OCI-LY1 (cell line): ENCODE data around the gene CD2BP2.

Experiments used
- H2AFZ ChIP-seq: fragments of 200-600 bp; sonication (generic), shearing (Covaris generic); 2 replicates; pipeline ENCODE4 v1.6.0; 2014; ENCODE audit warnings: antibody characterized with exemption, mild to moderate bottlenecking, low read length
- H3F3A ChIP-seq: fragments of 200-600 bp; sonication (generic), shearing (Covaris generic); 2 replicates; pipeline ENCODE4 v1.6.0; 2014; ENCODE audit warnings: mild to moderate bottlenecking, antibody characterized with exemption, low read length, moderate library complexity; ENCODE audit not compliant: insufficient read depth
- H3K27ac ChIP-seq: fragments of 200-600 bp; sonication (generic); 2 replicates; pipeline ENCODE4 v1.5.1; 2014; ENCODE audit warnings: low read length, mixed run types, mild to moderate bottlenecking, low read depth; ENCODE audit not compliant: poor library complexity, severe bottlenecking
- H3K27me3 ChIP-seq: fragments of 200-600 bp; sonication (generic); 2 replicates; pipeline ENCODE4 v1.6.0; 2014; ENCODE audit warnings: antibody characterized with exemption, mild to moderate bottlenecking, low read length, moderate library complexity; ENCODE audit not compliant: insufficient read depth
- H3K36me3 ChIP-seq: fragments of 200-600 bp; sonication (generic); 2 replicates; pipeline ENCODE4 v1.6.1; 2014; ENCODE audit warnings: mild to moderate bottlenecking, antibody characterized with exemption, low read length, moderate library complexity, mixed read lengths; ENCODE audit not compliant: insufficient read depth
- H3K4me1 ChIP-seq: fragments of 200-600 bp; sonication (generic); 2 replicates; pipeline ENCODE4 v1.5.1; 2014; ENCODE audit warnings: mild to moderate bottlenecking, low read length, moderate library complexity; ENCODE audit not compliant: insufficient read depth, severe bottlenecking
- H3K4me2 ChIP-seq: fragments of 200-600 bp; sonication (generic), shearing (Covaris generic); 2 replicates; pipeline ENCODE4 v1.6.1; 2014; ENCODE audit warnings: low read length
- H3K4me3 ChIP-seq: fragments of 200-600 bp; sonication (generic); 2 replicates; pipeline ENCODE4 v1.5.1; 2014; ENCODE audit warnings: low read length, low read depth, mild to moderate bottlenecking, mixed read lengths; ENCODE audit not compliant: poor library complexity, severe bottlenecking
- H3K79me2 ChIP-seq: fragments of 200-600 bp; shearing (Covaris generic); 2 replicates; pipeline ENCODE4 v1.6.1; 2016; ENCODE audit warnings: mixed run types, low read length, mixed read lengths; ENCODE audit not compliant: insufficient read depth
- H3K9ac ChIP-seq: fragments of 200-600 bp; sonication (generic), shearing (Covaris generic); 2 replicates; pipeline ENCODE4 v1.6.1; 2014; ENCODE audit warnings: mild to moderate bottlenecking, low read length, mixed read lengths
- H3K9me2 ChIP-seq: fragments of 200-600 bp; sonication (generic), shearing (Covaris generic); 2 replicates; pipeline ENCODE4 v1.6.1; 2014; ENCODE audit warnings: low read depth, mild to moderate bottlenecking, low read length, mixed read lengths
- H3K9me3 ChIP-seq: fragments of 200-600 bp; shearing (Covaris generic); 2 replicates; pipeline ENCODE4 v1.6.1; 2014; ENCODE audit warnings: low read length, mixed read lengths
- H4K20me1 ChIP-seq: fragments of 200-600 bp; sonication (generic), shearing (Covaris generic); 2 replicates; pipeline ENCODE4 v1.6.0; 2016; ENCODE audit warnings: mild to moderate bottlenecking, low read length; ENCODE audit not compliant: insufficient read depth
- CTCF ChIP-seq: fragments of 200-600 bp; sonication (generic), shearing (Covaris generic); IDR thresholded peaks from 2 replicates; pipeline ENCODE4 v1.5.1; 2017; ENCODE audit warnings: mild to moderate bottlenecking, antibody characterized with exemption, low read length, moderate library complexity, mixed read lengths
- EZH2 ChIP-seq: fragments of 200-600 bp; sonication (generic), shearing (Covaris generic); IDR thresholded peaks from 2 replicates; pipeline ENCODE4 v1.8.0; 2017; ENCODE audit warnings: borderline replicate concordance, mixed run types, mild to moderate bottlenecking, antibody characterized with exemption, low read length, moderate library complexity, mixed read lengths

Gene CD2BP2

GRCh38 chr16:30383521-30383920 lies 28.4 kb upstream of the CD2BP2 start:
- peaks cover 8% of the 10 kb centered on the region; the same call in 1 of the 2 replicates for H3K79me2 ChIP-seq
- H3K9me2 ChIP-seq, result no peaks in the 10 kb centered on the region
- H4K20me1 ChIP-seq, result no peaks in the 10 kb centered on the region
- peak overlapping the region; percentile 92 for H3K4me3 ChIP-seq
- peaks cover 14% of the 10 kb centered on the region; the same call in 1 of the 2 replicates for H3K36me3 ChIP-seq
- TF ChIP-seq EZH2, result no peak
- TF ChIP-seq CTCF, result no peak
- H3K27me3 ChIP-seq, result no peaks in the 10 kb centered on the region
- peaks cover 49% of the 10 kb centered on the region for H3K4me1 ChIP-seq
- peak overlapping the region; percentile 94; the same call in 1 of the 2 replicates for H3K9ac ChIP-seq
- peak overlapping the region; percentile 95 for H3K4me2 ChIP-seq
- H2AFZ ChIP-seq, result no peak overlapping the region
- peaks cover 11% of the 10 kb centered on the region; the same call in 1 of the 2 replicates for H3F3A ChIP-seq
- H3K27ac ChIP-seq, result peak overlapping the region; percentile 91
- no peaks in the 10 kb centered on the region for H3K9me3 ChIP-seq

- Histone ChIP-seq H3K27me3 (no peaks in the 10 kb centered on the region), H3K4me1 (peaks cover 59% of the 10 kb centered on the region), H3K4me2 (peak within 1 kb of the TSS; percentile 95), H3K9me3 (no peaks in the 10 kb centered on the region), H4K20me1 (no peaks in the 10 kb centered on the region), H2AFZ (no peak within 1 kb of the TSS), H3F3A (peaks cover 11% of the 10 kb centered on the region; the same call in 1 of the 2 replicates), H3K4me3 (peak within 1 kb of the TSS; percentile 92), H3K36me3 (peaks cover 14% of the 10 kb centered on the region; the same call in 1 of the 2 replicates), H3K9ac (peak within 1 kb of the TSS; percentile 94), H3K9me2 (no peaks in the 10 kb centered on the region), H3K79me2 (peaks cover 8% of the 10 kb centered on the region; the same call in 1 of the 2 replicates), H3K27ac (peak within 1 kb of the TSS; percentile 91)
- no peak for TF ChIP-seq EZH2
- TF ChIP-seq CTCF, result no peak
These were observed 27.2 kb upstream of the CD2BP2 start, which contains the start of gene SEPTIN1 for GRCh38 chr16:30382111-30382881. Gene SEPTIN1, minus strand, starts transcription at chr16:30382561. Its CDS starts 19 bp downstream, at chr16:30382542.

- Histone ChIP-seq H3K9me3 (no peaks in the 10 kb centered on the region), H3K4me3 (peak overlapping the region; percentile 92), H3K9me2 (no peaks in the 10 kb centered on the region), H3K79me2 (peaks cover 8% of the 10 kb centered on the region; the same call in 1 of the 2 replicates), H2AFZ (no peak overlapping the region), H3F3A (peaks cover 11% of the 10 kb centered on the region; the same call in 1 of the 2 replicates), H3K27me3 (no peaks in the 10 kb centered on the region), H3K4me1 (peaks cover 62% of the 10 kb centered on the region), H3K4me2 (peak overlapping the region; percentile 95), H4K20me1 (no peaks in the 10 kb centered on the region), H3K36me3 (peaks cover 14% of the 10 kb centered on the region; the same call in 1 of the 2 replicates), H3K9ac (peak overlapping the region; percentile 94), H3K27ac (peak overlapping the region; percentile 91)
- TF ChIP-seq CTCF, result no peak
- TF ChIP-seq EZH2, result no peak
These were observed 26.4 kb upstream of the CD2BP2 start for GRCh38 chr16:30381291-30382041.
